Cardiac fibroblast (primary cell): Measurements from ENCODE around the gene UFC1.

ENCODE experiments used
- DNase-seq, 2 donors: peaks; one replicate each; pipeline versions ENCODE4 v3.0.0 to v3.0.0-alpha.2; 2010; ENCODE audit warnings: low read depth in 2 of 2
- H3K4me3 ChIP-seq, 2 donors: replicated peaks in 1 of 2; 1 replicate in 1 of 2; 2 replicates in 1 of 2; pipeline ENCODE4 v1.5.1; 2011; ENCODE audit warnings: low read depth in 2 of 2, low read length in 2 of 2, mild to moderate bottlenecking in 2 of 2, moderate library complexity in 1 of 2
- TF ChIP-seq, protein P1 (sequence below): IDR thresholded peaks from one replicate; pipeline ENCODE4 v1.5.1; 2011; ENCODE audit warnings: low read depth, mild to moderate bottlenecking, low read length, inconsistent platforms

UFC1 gene

GRCh38 chr1:161162052-161162451 lies 8.3 kb downstream of the UFC1 start:
- TF ChIP-seq, protein P1, sequence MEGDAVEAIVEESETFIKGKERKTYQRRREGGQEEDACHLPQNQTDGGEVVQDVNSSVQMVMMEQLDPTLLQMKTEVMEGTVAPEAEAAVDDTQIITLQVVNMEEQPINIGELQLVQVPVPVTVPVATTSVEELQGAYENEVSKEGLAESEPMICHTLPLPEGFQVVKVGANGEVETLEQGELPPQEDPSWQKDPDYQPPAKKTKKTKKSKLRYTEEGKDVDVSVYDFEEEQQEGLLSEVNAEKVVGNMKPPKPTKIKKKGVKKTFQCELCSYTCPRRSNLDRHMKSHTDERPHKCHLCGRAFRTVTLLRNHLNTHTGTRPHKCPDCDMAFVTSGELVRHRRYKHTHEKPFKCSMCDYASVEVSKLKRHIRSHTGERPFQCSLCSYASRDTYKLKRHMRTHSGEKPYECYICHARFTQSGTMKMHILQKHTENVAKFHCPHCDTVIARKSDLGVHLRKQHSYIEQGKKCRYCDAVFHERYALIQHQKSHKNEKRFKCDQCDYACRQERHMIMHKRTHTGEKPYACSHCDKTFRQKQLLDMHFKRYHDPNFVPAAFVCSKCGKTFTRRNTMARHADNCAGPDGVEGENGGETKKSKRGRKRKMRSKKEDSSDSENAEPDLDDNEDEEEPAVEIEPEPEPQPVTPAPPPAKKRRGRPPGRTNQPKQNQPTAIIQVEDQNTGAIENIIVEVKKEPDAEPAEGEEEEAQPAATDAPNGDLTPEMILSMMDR = no peak
- DNase-seq = no peak
- H3K4me3 ChIP-seq = no peak overlapping the region

GRCh38 chr1:161162806-161163205 lies 9.0 kb downstream of the UFC1 start:
- TF ChIP-seq, protein P1 = no peak
- DNase-seq = no peak

DNA sequence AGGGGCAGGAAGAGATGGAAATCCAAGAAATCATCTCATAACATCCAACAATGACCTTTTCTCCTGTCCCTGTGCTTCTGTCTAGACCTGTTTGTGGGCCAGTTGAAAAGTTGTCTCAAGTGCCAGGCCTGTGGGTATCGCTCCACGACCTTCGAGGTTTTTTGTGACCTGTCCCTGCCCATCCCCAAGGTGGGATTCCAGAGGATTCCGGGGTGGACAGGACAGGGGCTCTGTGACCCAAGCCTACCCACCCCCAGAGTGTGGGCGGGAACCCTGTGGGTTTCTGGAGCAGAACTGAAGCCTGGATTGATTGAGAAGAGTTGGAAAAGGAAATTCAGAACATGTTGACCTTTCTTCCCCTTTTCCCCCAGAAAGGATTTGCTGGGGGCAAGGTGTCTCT lies 10.0 kb downstream of the UFC1 start:
- no peak overlapping the region for H3K4me3 ChIP-seq
- no peak for DNase-seq
- TF ChIP-seq, protein P1 = no peak

More at GRCh38 chr1:161162806-161163205, 9.0 kb downstream of the UFC1 start:
- no peak overlapping the region for H3K4me3 ChIP-seq

DNA sequence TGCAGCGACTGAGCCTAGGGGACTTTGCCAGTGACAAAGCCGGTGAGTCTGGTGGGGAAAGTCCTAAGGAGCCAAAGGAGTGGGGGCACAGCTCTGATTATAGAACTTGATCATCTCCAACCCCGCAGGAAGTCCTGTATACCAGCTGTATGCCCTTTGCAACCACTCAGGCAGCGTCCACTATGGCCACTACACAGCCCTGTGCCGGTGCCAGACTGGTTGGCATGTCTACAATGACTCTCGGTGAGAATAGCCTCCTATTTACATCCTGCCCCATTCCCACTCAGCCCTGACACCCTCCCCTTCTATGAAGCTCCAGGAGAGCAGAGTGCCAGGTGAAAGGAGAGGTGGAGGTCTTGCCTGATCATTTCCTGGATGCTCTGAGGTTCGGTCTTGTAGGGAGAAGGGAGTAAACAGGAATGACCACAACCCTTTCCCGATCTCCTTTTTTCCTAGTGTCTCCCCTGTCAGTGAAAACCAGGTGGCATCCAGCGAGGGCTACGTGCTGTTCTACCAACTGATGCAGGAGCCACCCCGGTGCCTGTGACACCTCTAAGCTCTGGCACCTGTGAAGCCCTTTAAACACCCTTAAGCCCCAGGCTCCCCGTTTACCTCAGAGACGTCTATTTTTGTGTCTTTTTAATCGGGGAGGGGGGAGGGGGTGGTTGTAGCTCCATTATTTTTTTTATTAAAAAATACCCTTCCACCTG lies 11.3 kb downstream of the UFC1 start:
- TF ChIP-seq, protein P1 = no peak
- H3K4me3 ChIP-seq = peak overlapping the region; percentile 77 to 79
- no peak for DNase-seq

- TF ChIP-seq, protein P1 = peak; percentile 56
- peak; percentile 99 for DNase-seq
- peak within 1 kb of the TSS; percentile 77 to 79 for H3K4me3 ChIP-seq
Measured at GRCh38 chr1:161165742-161166668, 12.2 kb downstream of the UFC1 start, which contains the start of gene PPOX. PPOX (plus strand) TSS chr1:161166426; CDS start chr1:161166848, 422 bp downstream.

DNA sequence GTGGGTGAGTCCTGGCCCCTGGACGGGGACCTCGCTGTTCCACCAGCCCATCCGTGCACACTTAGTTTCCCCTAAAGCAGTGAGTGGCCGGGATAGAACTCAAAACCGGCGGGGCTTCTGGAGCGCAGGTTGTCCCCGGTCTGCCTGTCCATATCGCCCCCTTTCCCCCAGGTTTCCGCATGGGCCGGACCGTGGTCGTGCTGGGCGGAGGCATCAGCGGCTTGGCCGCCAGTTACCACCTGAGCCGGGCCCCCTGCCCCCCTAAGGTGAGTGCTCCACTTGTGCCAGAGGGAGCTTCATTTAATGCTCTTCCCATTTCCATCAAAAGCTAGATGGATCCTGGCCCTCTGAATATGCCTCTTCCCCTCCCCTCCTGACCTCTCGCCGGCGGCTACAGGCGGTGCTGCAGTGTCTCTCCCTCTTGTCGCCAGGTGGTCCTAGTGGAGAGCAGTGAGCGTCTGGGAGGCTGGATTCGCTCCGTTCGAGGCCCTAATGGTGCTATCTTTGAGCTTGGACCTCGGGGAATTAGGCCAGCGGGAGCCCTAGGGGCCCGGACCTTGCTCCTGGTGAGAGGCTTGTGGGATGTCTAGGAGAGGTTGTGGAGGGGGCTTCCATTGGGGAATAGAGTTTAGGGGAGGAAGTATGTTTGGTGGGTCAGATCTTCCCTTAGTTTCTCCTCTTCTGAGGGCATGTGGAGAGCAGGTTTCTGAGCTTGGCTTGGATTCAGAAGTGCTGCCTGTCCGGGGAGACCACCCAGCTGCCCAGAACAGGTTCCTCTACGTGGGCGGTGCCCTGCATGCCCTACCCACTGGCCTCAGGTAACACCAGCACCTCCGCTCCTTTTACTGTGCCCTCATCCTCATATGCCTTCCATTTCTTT lies 13.1 kb downstream of the UFC1 start:
- TF ChIP-seq, protein P1 = no peak
- H3K4me3 ChIP-seq = peak overlapping the region; percentile 77 to 79
- no peak for DNase-seq
